H1 (cell line): ENCODE data around the gene ENTPD2. TPM values are rescaled to one million over a fixed set of nuclear protein-coding genes. Genes with fewer than 3 reads are reported as not detected.

Source experiments
- CTCF ChIA-PET: fragments of 300-600 bp; sonication (Branson Sonifier 250); formaldehyde crosslinking; loops from one replicate; lab custom pipeline; 2021; ENCODE audit not compliant: partially characterized antibody; lab: Charles Lee
- POLR2A ChIA-PET: fragments of 300-600 bp; sonication (Branson Sonifier 250); formaldehyde crosslinking; loops from one replicate; lab custom pipeline; 2021; ENCODE audit warnings: inconsistent platforms; ENCODE audit not compliant: partially characterized antibody; lab: Charles Lee
- DNase-seq, 2 experiments: peaks; one replicate each; pipeline versions ENCODE4 v3.0.0 to v3.0.0-alpha.2; 2010 to 2022; ENCODE audit warnings: low spot score in 2 of 2, low read depth in 1 of 2, mixed read lengths in 1 of 2
- FAIRE-seq: peaks from 2 replicates; lab custom pipeline; 2011; peaks lifted over from hg19 to GRCh38; lab: Jason Lieb, UNC
- H2AFZ ChIP-seq: 2 replicates; pipeline ENCODE4 v1.8.1; 2012; ENCODE audit warnings: low read length, inconsistent platforms
- H2AK5ac ChIP-seq: 2 replicates; pipeline ENCODE4 v1.6.1; 2013; ENCODE audit warnings: low read depth, low read length
- H2BK120ac ChIP-seq: replicated peaks from 2 replicates; pipeline ENCODE3; 2013; ENCODE audit warnings: low read depth, low read length, inconsistent platforms
- H2BK12ac ChIP-seq: 2 replicates; pipeline ENCODE4 v1.6.1; 2013; ENCODE audit warnings: low read depth, low read length
- H2BK15ac ChIP-seq: 2 replicates; pipeline ENCODE4 v1.6.1; 2013; ENCODE audit warnings: low read length
- H2BK20ac ChIP-seq: 2 replicates; pipeline ENCODE4 v1.6.1; 2013; ENCODE audit warnings: low read length
- H2BK5ac ChIP-seq: 2 replicates; pipeline ENCODE4 v1.6.1; 2013; ENCODE audit warnings: low read depth, low read length
- H3K14ac ChIP-seq: 2 replicates; pipeline ENCODE4 v1.6.1; 2013; ENCODE audit warnings: inconsistent platforms; ENCODE audit not compliant: insufficient read length
- H3K18ac ChIP-seq: 2 replicates; pipeline ENCODE4 v1.6.1; 2013; ENCODE audit warnings: low read length; ENCODE audit errors: extremely low read depth
- H3K23ac ChIP-seq: 2 replicates; pipeline ENCODE4 v1.6.1; 2013; ENCODE audit warnings: inconsistent platforms; ENCODE audit not compliant: insufficient read length
- H3K23me2 ChIP-seq: 2 replicates; pipeline ENCODE4 v1.6.1; 2013; ENCODE audit warnings: low read depth, low read length
- H3K27ac ChIP-seq: 2 replicates; pipeline ENCODE4 v1.6.1; 2011; ENCODE audit warnings: low read depth, low read length, inconsistent platforms
- H3K27me3 ChIP-seq, 4 experiments: replicated peaks in 1 of 4; 1 replicate in 1 of 4; 2 replicates in 3 of 4; pipeline versions ENCODE4 v1.6.1 to v1.8.1; 2011 to 2013; ENCODE audit warnings: low read length in 3 of 4, mild to moderate bottlenecking in 3 of 4, inconsistent platforms in 2 of 4, mixed read lengths in 2 of 4, moderate library complexity in 1 of 4; ENCODE audit not compliant: control insufficient read depth in 3 of 4, insufficient read depth in 3 of 4; ENCODE audit errors: extremely low read depth in 1 of 4
- H3K36me3 ChIP-seq, 4 experiments: 2 replicates each; pipeline versions ENCODE4 v1.6.1 to v1.8.1; 2011 to 2013; ENCODE audit warnings: mild to moderate bottlenecking in 4 of 4, low read length in 3 of 4, moderate library complexity in 2 of 4, control low read depth in 1 of 4, inconsistent platforms in 1 of 4; ENCODE audit not compliant: insufficient read depth in 4 of 4, control insufficient read depth in 2 of 4
- H3K4ac ChIP-seq: replicated peaks from 2 replicates; pipeline ENCODE3; 2013; ENCODE audit warnings: low read length, low read depth, mixed read lengths, inconsistent platforms; ENCODE audit not compliant: insufficient read length
- H3K4me1 ChIP-seq, 4 experiments: replicated peaks in 1 of 4; 1 replicate in 1 of 4; 2 replicates in 3 of 4; pipeline versions ENCODE4 v1.6.1 to v1.8.1; 2011 to 2013; ENCODE audit warnings: low read length in 3 of 4, inconsistent platforms in 2 of 4, mixed read lengths in 1 of 4; ENCODE audit not compliant: insufficient read depth in 4 of 4, control insufficient read depth in 3 of 4
- H3K4me2 ChIP-seq, 2 experiments: 2 replicates each; pipeline versions ENCODE4 v1.6.1 to v1.8.1; 2011 to 2013; ENCODE audit warnings: low read depth in 2 of 2, low read length in 2 of 2, control low read depth in 1 of 2, inconsistent platforms in 1 of 2, mild to moderate bottlenecking in 1 of 2; ENCODE audit not compliant: insufficient read depth in 1 of 2
- H3K4me3 ChIP-seq, 4 experiments: fragments of 200-600, 300-600 bp in 1 of 4; sonication (generic), shearing (Covaris generic), sonication (Bioruptor Twin) in 1 of 4; 2 replicates each; pipeline versions ENCODE4 v1.5.1 to v1.8.1; 2011 to 2016; ENCODE audit warnings: low read length in 4 of 4, low read depth in 3 of 4, control low read depth in 2 of 4, inconsistent platforms in 2 of 4, mild to moderate bottlenecking in 2 of 4, mixed read lengths in 1 of 4, moderate library complexity in 1 of 4; ENCODE audit not compliant: insufficient read depth in 2 of 4; ENCODE audit errors: extremely low read depth in 1 of 4
- H3K56ac ChIP-seq: replicated peaks from 2 replicates; pipeline ENCODE3; 2013; ENCODE audit warnings: low read depth, mild to moderate bottlenecking, mixed read lengths, low read length, inconsistent platforms; ENCODE audit not compliant: insufficient read length
- H3K79me1 ChIP-seq: 2 replicates; pipeline ENCODE4 v1.6.1; 2013; ENCODE audit warnings: low read depth, low read length, control low read depth
- H3K79me2 ChIP-seq, 2 experiments: 2 replicates each; pipeline versions ENCODE4 v1.6.1 to v1.8.1; 2012 to 2013; ENCODE audit warnings: low read length in 2 of 2, mild to moderate bottlenecking in 2 of 2, inconsistent platforms in 1 of 2; ENCODE audit not compliant: insufficient read depth in 2 of 2, control insufficient read depth in 1 of 2
- H3K9ac ChIP-seq, 4 experiments: replicated peaks in 1 of 4; 1 replicate in 1 of 4; 2 replicates in 3 of 4; pipeline versions ENCODE4 v1.6.1 to v1.8.1; 2011 to 2013; ENCODE audit warnings: low read depth in 3 of 4, low read length in 3 of 4, control low read depth in 2 of 4, mild to moderate bottlenecking in 2 of 4, moderate library complexity in 2 of 4, inconsistent platforms in 1 of 4; ENCODE audit errors: extremely low read depth in 1 of 4
- H3K9me3 ChIP-seq, 2 experiments: 2 replicates each; pipeline versions ENCODE4 v1.6.1 to v1.8.1; 2012 to 2013; ENCODE audit warnings: mild to moderate bottlenecking in 2 of 2, moderate library complexity in 2 of 2, control low read depth in 1 of 2, inconsistent platforms in 1 of 2, low read depth in 1 of 2, low read length in 1 of 2, mixed read lengths in 1 of 2; ENCODE audit not compliant: insufficient read depth in 2 of 2
- H4K20me1 ChIP-seq, 2 experiments: replicated peaks in 1 of 2; 2 replicates each; pipeline versions ENCODE3 to v1.8.1; 2011 to 2013; ENCODE audit warnings: inconsistent platforms in 2 of 2, low read length in 2 of 2, mild to moderate bottlenecking in 1 of 2; ENCODE audit not compliant: insufficient read depth in 2 of 2, control insufficient read depth in 1 of 2
- H4K5ac ChIP-seq: 2 replicates; pipeline ENCODE4 v1.6.1; 2013; ENCODE audit warnings: low read length, low read depth, mixed read lengths, inconsistent platforms; ENCODE audit not compliant: insufficient read length
- H4K8ac ChIP-seq: 2 replicates; pipeline ENCODE4 v1.8.0; 2013; ENCODE audit warnings: mild to moderate bottlenecking, moderate library complexity, low read length, inconsistent platforms; ENCODE audit not compliant: insufficient read depth; ENCODE audit errors: extremely low read depth
- H4K91ac ChIP-seq: replicated peaks from 2 replicates; pipeline ENCODE3; 2013; ENCODE audit warnings: low read length, mixed read lengths, inconsistent platforms; ENCODE audit not compliant: insufficient read length
- BACH1 ChIP-seq: IDR thresholded peaks from 2 replicates; pipeline ENCODE4 v1.6.1; 2012; ENCODE audit warnings: low read length, improper control_type of control experiment
- CHD2 ChIP-seq: IDR thresholded peaks from 2 replicates; pipeline ENCODE4 v1.6.1; 2012; ENCODE audit warnings: low read length, improper control_type of control experiment
- GABPA ChIP-seq: IDR thresholded peaks from 2 replicates; pipeline ENCODE4 v1.6.1; 2011; ENCODE audit warnings: mild to moderate bottlenecking, low read length, moderate library complexity, borderline replicate concordance; ENCODE audit not compliant: insufficient read depth
- GTF2F1 ChIP-seq: IDR thresholded peaks from 2 replicates; pipeline ENCODE4 v1.6.1; 2012; ENCODE audit warnings: low read depth, low read length, improper control_type of control experiment, borderline replicate concordance
- KDM5A ChIP-seq: fragments of 200-600 bp; IDR thresholded peaks from 2 replicates; pipeline ENCODE4 v1.7.1; 2012; ENCODE audit warnings: mild to moderate bottlenecking, low read length, inconsistent platforms, mixed read lengths
- MAFK ChIP-seq: IDR thresholded peaks from 2 replicates; pipeline ENCODE4 v1.6.1; 2012; ENCODE audit warnings: low read depth, mild to moderate bottlenecking, improper control_type of control experiment, low read length
- RAD21 ChIP-seq, 2 experiments: IDR thresholded peaks in 1 of 2; conservative IDR thresholded peaks in 1 of 2; 2 replicates each; pipeline ENCODE4 v1.6.1; 2011; ENCODE audit warnings: low read depth in 2 of 2, low read length in 2 of 2, improper control_type of control experiment in 1 of 2, inconsistent platforms in 1 of 2, mild to moderate bottlenecking in 1 of 2, moderate library complexity in 1 of 2
- SIX5 ChIP-seq: IDR thresholded peaks from 2 replicates; pipeline ENCODE4 v1.6.1; 2011; ENCODE audit warnings: mild to moderate bottlenecking, low read depth, low read length
- SP1 ChIP-seq: IDR thresholded peaks from 2 replicates; pipeline ENCODE4 v1.6.1; 2011; ENCODE audit warnings: low read depth, low read length
- SP2 ChIP-seq: IDR thresholded peaks from 2 replicates; pipeline ENCODE4 v1.6.1; 2012; ENCODE audit warnings: mild to moderate bottlenecking, low read length, inconsistent platforms
- SP4 ChIP-seq: IDR thresholded peaks from 2 replicates; pipeline ENCODE4 v1.6.1; 2012; ENCODE audit warnings: low read length, inconsistent platforms
- SUZ12 ChIP-seq: fragments of 200-600 bp; sonication (generic); IDR thresholded peaks from 2 replicates; pipeline ENCODE4 v1.6.1; 2012; ENCODE audit warnings: mild to moderate bottlenecking, inconsistent platforms, low read length, moderate library complexity, mixed read lengths
- WGBS, 2 experiments: shearing (Covaris generic) in 1 of 2; methylation state at CpG; one replicate each; pipeline versions ENCODE4 v1.1.6 to v1.1.7; 2013 to 2015; ENCODE audit warnings: low lambda C conversion rate in 2 of 2, mixed read lengths in 2 of 2, inconsistent platforms in 1 of 2, low coverage in 1 of 2, missing lambda C conversion rate in 1 of 2; ENCODE audit not compliant: insufficient replicate concordance in 2 of 2, insufficient coverage in 1 of 2, insufficient read length in 1 of 2; ENCODE audit errors: extremely low coverage in 1 of 2, missing lambda C conversion rate in 1 of 2; 5-methylcytosine and 5-hydroxymethylcytosine counted together
- polyA plus RNA-seq, 7 experiments: library from polyadenylated mRNA; depleted of rRNA in 3 of 7; stranded (reverse) in 5 of 7; unstranded in 2 of 7; fragments of >200 nt in 5 of 7; fragments of 200-250 nt in 2 of 7; gene quantifications; 1 replicate in 5 of 7; 2 replicates in 1 of 7; 4 replicates in 1 of 7; pipeline versions ENCODE4 v1.2.1 to v1.2.3, GENCODE V29; 2011 to 2013; ENCODE audit warnings: missing spikeins in 2 of 7, mixed read lengths in 2 of 7
- total RNA-seq: library from RNA; stranded (reverse); fragmentation: NEBNext Ultra II Directional; extraction: Animal tissue kit (Norgen Biotek cat#: 25700); gene quantifications from 2 replicates; pipeline ENCODE4 v1.2.1, GENCODE V29; 2021
- TF ChIP-seq, protein P1 (sequence below): IDR thresholded peaks from 2 replicates; pipeline ENCODE4 v1.6.1; 2011; ENCODE audit warnings: low read depth, mild to moderate bottlenecking, low read length; ENCODE audit not compliant: insufficient read depth

Gene ENTPD2
- total and polyA plus RNA-seq, 2 of the 8 experiments (the other 6 are each of a cell fraction or from before 2014, with no cell fraction given), result 0.65 to 3.8 TPM

DNA sequence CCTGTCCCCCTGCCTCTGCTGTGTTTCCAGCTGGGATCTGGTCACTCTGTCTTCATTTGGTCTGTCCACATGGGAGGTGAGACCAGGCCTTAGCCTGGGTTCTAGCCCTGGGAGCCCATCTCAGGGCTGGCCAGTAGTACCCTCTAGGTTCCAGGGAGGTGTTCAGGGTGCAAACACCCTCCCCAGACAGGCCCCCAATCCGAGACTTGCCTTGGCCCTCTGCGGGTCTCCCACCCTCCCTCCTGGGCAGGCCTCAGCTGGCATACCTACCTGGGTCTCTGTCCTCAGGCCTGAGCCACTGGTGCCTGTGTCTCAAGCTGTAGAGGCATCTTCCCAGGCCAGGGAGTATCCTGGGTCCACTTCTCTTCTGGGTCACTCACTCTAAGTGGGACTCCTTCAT lies 17.4 kb upstream of the ENTPD2 start:
- Histone ChIP-seq H3K14ac (no peak overlapping the region), H3K27ac (no peak overlapping the region), H2BK120ac (peak overlapping the region; percentile 83), H4K5ac (peak overlapping the region; percentile 29), H3K27me3 (peaks cover 2 to 21% (median 8%) of the 10 kb centered on the region in 4 experiments; a peak in 6 of 7 replicates), H4K8ac (0 out of 2 replicates have a peak overlapping the region, but pooled peaks have one; percentile 48), H3K4me2 (peak overlapping the region; percentile 68 to 73), H2BK12ac (peak overlapping the region; percentile 98; the same call in 1 of the 2 replicates), H3K9me3 (no peaks in the 10 kb centered on the region), H3K18ac (peak overlapping the region; percentile 81), H3K4ac (peak overlapping the region; percentile 24), H2AK5ac (peak overlapping the region; percentile 99; the same call in 1 of the 2 replicates), H4K20me1 (peaks cover 18 to 21% of the 10 kb centered on the region in 2 experiments), H3K79me1 (peaks cover 2% of the 10 kb centered on the region; the same call in 1 of the 2 replicates), H2BK5ac (peak overlapping the region; percentile 44; the same call in 1 of the 2 replicates), H3K36me3 (no peaks in the 10 kb centered on the region), H3K79me2 (no peaks in the 10 kb centered on the region), H3K23ac (no peak overlapping the region), H2BK15ac (peak overlapping the region; percentile 98), H2AFZ (0 out of 2 replicates have a peak overlapping the region, but pooled peaks have one; percentile 3), H3K9ac (no peak overlapping the region), H2BK20ac (peak overlapping the region; percentile 90), H4K91ac (peak overlapping the region; percentile 71), H3K23me2 (peaks cover 13% of the 10 kb centered on the region), H3K56ac (peak overlapping the region; percentile 1), H3K4me1 (peaks cover 0 to 27% (median 21%) of the 10 kb centered on the region in 4 experiments; a peak in 6 of 7 replicates), H3K4me3 (peak overlapping the region in 1 of 4 experiments; percentile 64; a peak in 2 of 8 replicates)
- DNase-seq (no peak), FAIRE-seq (no peak)
- ChIA-PET CTCF (interaction anchor here (0.8 to 13.5 kb wide), 10 partner anchors 9 to 156 kb away, joined by 3 to 291 read pairs (median 36); partner anchors contain the start of genes ABCA2, ENTPD2, FUT7 and MAN1B1), POLR2A (interaction anchor here (0.9 to 2.0 kb wide), 6 partner anchors 15 to 171 kb away, joined by 3 to 6 read pairs (median 4); partner anchors contain the start of gene MAN1B1)
- 80% methylated on average over 2 of the region's 2 CpGs; no CpG with 5 or more reads in 1 of the 2 experiments for WGBS, 2 experiments
- no peak for TF ChIP-seq MAFK
- TF ChIP-seq CHD2, result no peak
- TF ChIP-seq, protein P1, sequence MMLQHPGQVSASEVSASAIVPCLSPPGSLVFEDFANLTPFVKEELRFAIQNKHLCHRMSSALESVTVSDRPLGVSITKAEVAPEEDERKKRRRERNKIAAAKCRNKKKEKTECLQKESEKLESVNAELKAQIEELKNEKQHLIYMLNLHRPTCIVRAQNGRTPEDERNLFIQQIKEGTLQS, result no peak
- TF ChIP-seq GABPA, result no peak
- no peak for TF ChIP-seq SP4
- no peak for TF ChIP-seq SUZ12
- TF ChIP-seq SP1, result no peak
- no peak for TF ChIP-seq KDM5A
- no peak for TF ChIP-seq SIX5
- no peak for TF ChIP-seq BACH1
- no peak for TF ChIP-seq SP2
- TF ChIP-seq RAD21 (IDR thresholded peaks at IDR 0.05 in 1 of 2, conservative IDR thresholded peaks at IDR 0.05 in 1 of 2; ENCODE audit: low read depth in 2 of 2, low read length in 2 of 2), result no peak
- TF ChIP-seq GTF2F1, result no peak
